ENCODE measurements around the gene NUDT3. TPM values are rescaled to one million over a fixed set of nuclear protein-coding genes. Genes with fewer than 3 reads are reported as not detected.

NUDT3 gene
- total RNA-seq, 1 experiment from 2014 or later: 25.2 TPM

DNA sequence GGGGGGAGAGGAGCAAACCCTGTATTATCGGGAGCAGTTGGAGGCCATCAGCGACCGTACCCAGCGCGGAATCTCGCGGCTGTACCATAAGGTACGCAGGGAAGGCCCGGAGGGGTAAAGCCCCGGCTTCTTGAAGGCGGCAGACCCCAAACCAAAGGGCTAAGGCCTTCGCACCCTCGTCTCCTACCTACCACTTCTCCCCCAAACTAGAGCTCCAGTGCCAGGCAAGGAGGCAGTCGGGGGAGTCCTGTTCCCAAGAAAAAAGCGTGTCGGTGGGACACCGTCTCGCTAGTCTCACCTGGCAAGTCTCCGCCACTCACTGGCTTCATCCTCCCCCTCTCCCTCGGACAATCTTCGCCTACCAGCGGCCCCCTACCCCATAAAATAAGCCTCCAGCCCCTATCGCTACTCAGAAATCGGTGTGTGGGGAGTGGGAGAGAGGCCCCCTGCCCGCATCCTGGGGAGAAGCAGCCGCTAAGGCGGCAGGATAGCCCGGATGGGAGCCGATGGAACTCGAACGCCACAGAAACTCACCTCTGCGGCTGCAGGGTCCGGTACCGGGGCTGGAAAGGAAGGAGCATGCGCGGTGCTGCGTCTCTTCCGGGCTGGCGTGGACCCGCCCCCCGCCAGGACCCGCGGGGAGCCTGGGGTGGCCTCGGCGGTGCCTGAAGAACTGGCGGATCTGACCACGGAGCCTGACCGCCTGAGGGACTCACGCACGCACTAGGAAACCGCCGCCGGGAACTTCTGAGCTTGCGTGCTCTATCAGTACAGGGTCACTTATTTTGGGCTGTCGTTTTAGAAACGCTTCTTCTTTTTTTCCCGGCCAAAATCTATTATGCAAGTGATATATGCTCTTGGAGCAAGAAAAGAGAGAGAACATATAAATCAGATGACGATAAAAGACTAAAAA, 33.3 kb upstream of the NUDT3 start, which contains the start of gene RPS10:
Gene RPS10, minus strand, starts transcription at position 572 of the 913 bp plus-strand sequence. CDS start 848 bp downstream, outside the sequence.
- ChIA-PET RAD21 (ENCODE audit: low non-redundant PET in 1 of 2, low total read pairs in 2 of 2, uncharacterized antibody in 2 of 2, unreplicated experiment in 2 of 2) (interaction anchor here in 1 of 2 experiments (0.6 kb wide), 1 partner anchor 182 kb away, joined by 3 read pairs; no protein-coding TSS in a partner anchor), CTCF (interaction anchor here (0.7 to 1.2 kb wide), 4 partner anchors 9 to 184 kb away, joined by 3 to 5 read pairs (median 4); no protein-coding TSS in a partner anchor)

More for the DNA sequence above, 33.3 kb upstream of the NUDT3 start, which contains the start of gene RPS10:
- TF ChIP-seq RAD21 (IDR thresholded peaks at IDR 0.05; ENCODE audit: low read depth): 0 out of 2 replicates have a peak, but pooled peaks have one; percentile 5
- TF ChIP-seq TCF7L2 (IDR thresholded peaks at IDR 0.05; ENCODE audit: borderline replicate concordance, extremely low read depth, insufficient read depth, insufficient read length): peak; percentile 55
- peak; percentile 93 for TF ChIP-seq POLR2AphosphoS5 (IDR thresholded peaks at IDR 0.05; ENCODE audit: low read depth, low read length)
- TF ChIP-seq, protein P1, sequence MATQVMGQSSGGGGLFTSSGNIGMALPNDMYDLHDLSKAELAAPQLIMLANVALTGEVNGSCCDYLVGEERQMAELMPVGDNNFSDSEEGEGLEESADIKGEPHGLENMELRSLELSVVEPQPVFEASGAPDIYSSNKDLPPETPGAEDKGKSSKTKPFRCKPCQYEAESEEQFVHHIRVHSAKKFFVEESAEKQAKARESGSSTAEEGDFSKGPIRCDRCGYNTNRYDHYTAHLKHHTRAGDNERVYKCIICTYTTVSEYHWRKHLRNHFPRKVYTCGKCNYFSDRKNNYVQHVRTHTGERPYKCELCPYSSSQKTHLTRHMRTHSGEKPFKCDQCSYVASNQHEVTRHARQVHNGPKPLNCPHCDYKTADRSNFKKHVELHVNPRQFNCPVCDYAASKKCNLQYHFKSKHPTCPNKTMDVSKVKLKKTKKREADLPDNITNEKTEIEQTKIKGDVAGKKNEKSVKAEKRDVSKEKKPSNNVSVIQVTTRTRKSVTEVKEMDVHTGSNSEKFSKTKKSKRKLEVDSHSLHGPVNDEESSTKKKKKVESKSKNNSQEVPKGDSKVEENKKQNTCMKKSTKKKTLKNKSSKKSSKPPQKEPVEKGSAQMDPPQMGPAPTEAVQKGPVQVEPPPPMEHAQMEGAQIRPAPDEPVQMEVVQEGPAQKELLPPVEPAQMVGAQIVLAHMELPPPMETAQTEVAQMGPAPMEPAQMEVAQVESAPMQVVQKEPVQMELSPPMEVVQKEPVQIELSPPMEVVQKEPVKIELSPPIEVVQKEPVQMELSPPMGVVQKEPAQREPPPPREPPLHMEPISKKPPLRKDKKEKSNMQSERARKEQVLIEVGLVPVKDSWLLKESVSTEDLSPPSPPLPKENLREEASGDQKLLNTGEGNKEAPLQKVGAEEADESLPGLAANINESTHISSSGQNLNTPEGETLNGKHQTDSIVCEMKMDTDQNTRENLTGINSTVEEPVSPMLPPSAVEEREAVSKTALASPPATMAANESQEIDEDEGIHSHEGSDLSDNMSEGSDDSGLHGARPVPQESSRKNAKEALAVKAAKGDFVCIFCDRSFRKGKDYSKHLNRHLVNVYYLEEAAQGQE (IDR thresholded peaks at IDR 0.05; ENCODE audit: low read depth): no peak
- TF ChIP-seq, protein P2, sequence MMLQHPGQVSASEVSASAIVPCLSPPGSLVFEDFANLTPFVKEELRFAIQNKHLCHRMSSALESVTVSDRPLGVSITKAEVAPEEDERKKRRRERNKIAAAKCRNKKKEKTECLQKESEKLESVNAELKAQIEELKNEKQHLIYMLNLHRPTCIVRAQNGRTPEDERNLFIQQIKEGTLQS (IDR thresholded peaks at IDR 0.05): no peak
- TF ChIP-seq SP1 (IDR thresholded peaks at IDR 0.05; ENCODE audit: low read depth): peak; percentile 71
- peak; percentile 81 for TF ChIP-seq ELF1 (IDR thresholded peaks at IDR 0.05; ENCODE audit: borderline replicate concordance, low read depth)
- TF ChIP-seq SIN3A (IDR thresholded peaks at IDR 0.05; ENCODE audit: low read depth): peak; percentile 41; the same call in 1 of the 2 replicates
- TF ChIP-seq FOSL1 (IDR thresholded peaks at IDR 0.05; ENCODE audit: low read depth): no peak
- TF ChIP-seq, protein P3, sequence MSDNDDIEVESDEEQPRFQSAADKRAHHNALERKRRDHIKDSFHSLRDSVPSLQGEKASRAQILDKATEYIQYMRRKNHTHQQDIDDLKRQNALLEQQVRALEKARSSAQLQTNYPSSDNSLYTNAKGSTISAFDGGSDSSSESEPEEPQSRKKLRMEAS (IDR thresholded peaks at IDR 0.05): peak; percentile 92
- TF ChIP-seq POLR2A (IDR thresholded peaks at IDR 0.05; ENCODE audit: borderline replicate concordance, extremely low read depth, insufficient read depth, insufficient read length): peak; percentile 79
- TF ChIP-seq ZFX (IDR thresholded peaks at IDR 0.05): peak; percentile 20; the same call in 1 of the 2 replicates
- Histone ChIP-seq H3K4me1 (ENCODE audit: control insufficient read depth in 1 of 2, insufficient read depth in 2 of 2, low read length in 2 of 2) (peaks cover 0 to 21% of the 10 kb centered on the region in 2 experiments; a peak in 3 of 4 replicates), H3K36me3 (ENCODE audit: control insufficient read depth in 1 of 2, insufficient read depth in 2 of 2, low read length in 2 of 2) (peaks cover 38 to 44% of the 10 kb centered on the region in 2 experiments), H3K9me2 (ENCODE audit: insufficient read depth) (no peaks in the 10 kb centered on the region), H3K4me2 (ENCODE audit: low read length) (peak within 1 kb of the TSS; percentile 89), H3K79me2 (ENCODE audit: insufficient read depth, low read length) (peaks cover 52% of the 10 kb centered on the region), H3K9me3 (ENCODE audit: control insufficient read depth in 1 of 2, insufficient read depth in 1 of 2, low read depth in 1 of 2, low read length in 2 of 2) (no peaks in the 10 kb centered on the region), H3K9ac (ENCODE audit: low read length) (peak within 1 kb of the TSS; percentile 100), H3K27ac (ENCODE audit: low read depth, low read length) (peak within 1 kb of the TSS; percentile 85), H3K4me3 (replicated peaks in 1 of 2; ENCODE audit: low read depth in 1 of 2, low read length in 2 of 2) (peak within 1 kb of the TSS; percentile 75 to 98), H4K20me1 (ENCODE audit: insufficient read depth) (peaks cover 6% of the 10 kb centered on the region; the same call in 1 of the 2 replicates), H2AFZ (ENCODE audit: low read depth, low read length, poor library complexity, severe bottlenecking) (peak within 1 kb of the TSS; percentile 89), H3K27me3 (ENCODE audit: insufficient read depth, low read length) (no peaks in the 10 kb centered on the region)
- DNase-seq (ENCODE audit: low read depth, low spot score): peak; percentile 88
- BruUV-seq (replicated peaks): TSS peak; percentile 66
- intact Hi-C loops (cut with micrococcal nuclease): loop anchor here (1.0 kb wide), 1 partner anchor 184 kb away; no protein-coding TSS in a partner anchor
- POLR2A ChIA-PET: interaction anchor here (0.6 to 2.9 kb wide), 11 partner anchors 9 to 198 kb away, joined by 3 to 20 read pairs (median 4); no protein-coding TSS in a partner anchor
- peak; percentile 90 for ATAC-seq

Data from HCT116 (cell line).